Osteoblast (primary cell): ENCODE results near the gene TMIGD1. TPM values are rescaled to one million over a fixed set of nuclear protein-coding genes. Genes with fewer than 3 reads are reported as not detected.
A peak's percentile ranks its signal among the peaks of the same experiment; 100 is the strongest.

ENCODE experiments used
- DNase-seq: peaks from one replicate; pipeline ENCODE4 v3.0.0; 2011; ENCODE audit warnings: low spot score, mixed read lengths; ENCODE audit not compliant: insufficient read length; ENCODE audit errors: missing footprints
- H2AFZ ChIP-seq: 2 replicates; pipeline ENCODE4 v1.6.0; 2011; ENCODE audit warnings: mild to moderate bottlenecking, low read length
- H3K27ac ChIP-seq: 2 replicates; pipeline ENCODE4 v1.5.1; 2011; ENCODE audit warnings: mild to moderate bottlenecking, low read depth, low read length, moderate library complexity
- H3K27me3 ChIP-seq: 2 replicates; pipeline ENCODE4 v1.6.0; 2012; ENCODE audit warnings: mild to moderate bottlenecking, control low read depth, inconsistent platforms, low read length, moderate library complexity; ENCODE audit not compliant: insufficient read depth
- H3K36me3 ChIP-seq: 2 replicates; pipeline ENCODE4 v1.5.1; 2011; ENCODE audit warnings: mild to moderate bottlenecking, low read length, control low read depth, moderate library complexity; ENCODE audit not compliant: insufficient read depth
- H3K4me1 ChIP-seq: 2 replicates; pipeline ENCODE4 v1.5.1; 2011; ENCODE audit warnings: mild to moderate bottlenecking, low read length, control low read depth, moderate library complexity; ENCODE audit not compliant: insufficient read depth
- H3K4me2 ChIP-seq: 2 replicates; pipeline ENCODE4 v1.6.0; 2011; ENCODE audit warnings: mild to moderate bottlenecking, low read length; ENCODE audit not compliant: insufficient read depth
- H3K4me3 ChIP-seq: fragments of 200-600 bp; sonication (generic); 3 replicates; pipeline ENCODE4 v1.5.1; 2012; ENCODE audit warnings: mild to moderate bottlenecking, low read length, inconsistent platforms; ENCODE audit not compliant: insufficient read depth
- H3K79me2 ChIP-seq: 2 replicates; pipeline ENCODE4 v1.6.0; 2012; ENCODE audit warnings: mild to moderate bottlenecking, low read length, control low read depth, inconsistent platforms; ENCODE audit not compliant: insufficient read depth
- H3K9me3 ChIP-seq: 2 replicates; pipeline ENCODE4 v1.5.1; 2011; ENCODE audit warnings: low read depth, low read length, control low read depth
- H4K20me1 ChIP-seq: 2 replicates; pipeline ENCODE4 v1.6.0; 2012; ENCODE audit warnings: mild to moderate bottlenecking, low read length, control low read depth; ENCODE audit not compliant: insufficient read depth
- CTCF ChIP-seq: IDR thresholded peaks from 2 replicates; pipeline ENCODE4 v1.5.1; 2011; ENCODE audit warnings: mild to moderate bottlenecking, low read depth, low read length, moderate library complexity; ENCODE audit errors: extremely low read depth
- total RNA-seq: library from RNA; depleted of rRNA; stranded (reverse); fragments of >200 nt; gene quantifications from 2 replicates; pipeline ENCODE4 v1.2.3, GENCODE V29; 2012

The TMIGD1 gene
- total RNA-seq, 1 donor, result not detected

GRCh38 chr17:30372755-30373154 lies 38.9 kb upstream of the TMIGD1 start:
- no peak overlapping the region for H3K4me3 ChIP-seq
- no peaks in the 10 kb centered on the region for H4K20me1 ChIP-seq
- H2AFZ ChIP-seq, result no peak overlapping the region
- no peaks in the 10 kb centered on the region for H3K27me3 ChIP-seq
- H3K4me2 ChIP-seq, result no peak overlapping the region
- DNase-seq, result no peak
- H3K9me3 ChIP-seq, result no peaks in the 10 kb centered on the region
- H3K27ac ChIP-seq, result no peak overlapping the region
- no peak for TF ChIP-seq CTCF
- peaks cover 18% of the 10 kb centered on the region for H3K4me1 ChIP-seq
- no peaks in the 10 kb centered on the region for H3K79me2 ChIP-seq
- no peaks in the 10 kb centered on the region for H3K36me3 ChIP-seq

- Histone ChIP-seq H3K4me1 (no peaks in the 10 kb centered on the region), H3K27ac (no peak overlapping the region), H3K4me3 (no peak overlapping the region), H3K27me3 (peaks cover 12% of the 10 kb centered on the region), H2AFZ (no peak overlapping the region), H3K4me2 (no peak overlapping the region), H3K36me3 (no peaks in the 10 kb centered on the region), H3K9me3 (no peaks in the 10 kb centered on the region), H3K79me2 (no peaks in the 10 kb centered on the region), H4K20me1 (no peaks in the 10 kb centered on the region)
- no peak for TF ChIP-seq CTCF
- no peak for DNase-seq
Observed at GRCh38 chr17:30369995-30370394, 36.1 kb upstream of the TMIGD1 start.

GRCh38 chr17:30368912-30369720 lies 35.3 kb upstream of the TMIGD1 start:
- Histone ChIP-seq H3K36me3 (no peaks in the 10 kb centered on the region), H2AFZ (no peak overlapping the region), H4K20me1 (no peaks in the 10 kb centered on the region), H3K27ac (no peak overlapping the region), H3K79me2 (no peaks in the 10 kb centered on the region), H3K4me3 (no peak overlapping the region), H3K4me1 (no peaks in the 10 kb centered on the region), H3K9me3 (no peaks in the 10 kb centered on the region), H3K4me2 (no peak overlapping the region), H3K27me3 (peaks cover 12% of the 10 kb centered on the region)
- no peak for TF ChIP-seq CTCF
- no peak for DNase-seq

- Histone ChIP-seq H3K4me2 (no peak overlapping the region), H3K27me3 (peaks cover 12% of the 10 kb centered on the region), H3K79me2 (no peaks in the 10 kb centered on the region), H4K20me1 (no peaks in the 10 kb centered on the region), H2AFZ (no peak overlapping the region), H3K4me3 (no peak overlapping the region), H3K4me1 (no peaks in the 10 kb centered on the region), H3K9me3 (no peaks in the 10 kb centered on the region), H3K27ac (no peak overlapping the region), H3K36me3 (no peaks in the 10 kb centered on the region)
- DNase-seq, result peak; percentile 72
- no peak for TF ChIP-seq CTCF
Observed at GRCh38 chr17:30366536-30366935, 32.7 kb upstream of the TMIGD1 start.
